Hepatocyte (in vitro differentiated cells): Measurements from ENCODE around the gene DRD3. TPM values are rescaled to one million over a fixed set of nuclear protein-coding genes. Genes with fewer than 3 reads are reported as not detected.

Experiments
- DNase-seq: peaks from one replicate; pipeline ENCODE4 v3.0.0-alpha.2; 2016; ENCODE audit warnings: low spot score
- H2AFZ ChIP-seq: fragments of 200-600 bp; sonication (generic); 2 replicates; pipeline ENCODE4 v1.6.0; 2016; ENCODE audit warnings: antibody characterized with exemption, mild to moderate bottlenecking
- H3K27ac ChIP-seq: fragments of 200-600 bp; sonication (generic); 2 replicates; pipeline ENCODE4 v1.5.1; 2016; ENCODE audit warnings: mild to moderate bottlenecking
- H3K27me3 ChIP-seq: fragments of 200-600 bp; sonication (generic); 2 replicates; pipeline ENCODE4 v1.6.1; 2016
- H3K36me3 ChIP-seq: fragments of 200-600 bp; sonication (generic); replicated peaks from 2 replicates; pipeline ENCODE4 v1.5.1; 2016; ENCODE audit warnings: low read depth; ENCODE audit not compliant: insufficient read depth
- H3K4me1 ChIP-seq: fragments of 200-600 bp; sonication (generic); 2 replicates; pipeline ENCODE4 v1.5.1; 2016; ENCODE audit warnings: mild to moderate bottlenecking, moderate library complexity; ENCODE audit not compliant: insufficient read depth
- H3K4me2 ChIP-seq: fragments of 200-600 bp; sonication (generic); 2 replicates; pipeline ENCODE4 v1.6.0; 2016
- H3K4me3 ChIP-seq: fragments of 200-600 bp; sonication (generic); 2 replicates; pipeline ENCODE4 v1.5.1; 2016; ENCODE audit warnings: mild to moderate bottlenecking
- H3K79me2 ChIP-seq: fragments of 200-600 bp; sonication (generic); 2 replicates; pipeline ENCODE4 v1.6.0; 2017; ENCODE audit warnings: mild to moderate bottlenecking
- H3K9me2 ChIP-seq: fragments of 200-600 bp; sonication (generic); replicated peaks from 2 replicates; pipeline ENCODE4 v1.6.0; 2017; ENCODE audit warnings: mild to moderate bottlenecking; ENCODE audit not compliant: insufficient read depth
- H3K9me3 ChIP-seq: fragments of 200-600 bp; sonication (generic); 2 replicates; pipeline ENCODE4 v1.5.1; 2016; ENCODE audit warnings: low read depth, mild to moderate bottlenecking
- H4K20me1 ChIP-seq: fragments of 200-600 bp; sonication (generic); 2 replicates; pipeline ENCODE4 v1.6.0; 2016; ENCODE audit warnings: mild to moderate bottlenecking; ENCODE audit not compliant: insufficient read depth, poor library complexity, severe bottlenecking
- EZH2 ChIP-seq: fragments of 200-600 bp; sonication (generic); IDR thresholded peaks from 2 replicates; pipeline ENCODE4 v1.6.1; 2016; ENCODE audit warnings: antibody characterized with exemption, mild to moderate bottlenecking, borderline replicate concordance
- EZH2phosphoT487 ChIP-seq: fragments of 200-600 bp; sonication (generic); IDR thresholded peaks from one replicate; pipeline ENCODE4 v1.6.1; 2018; ENCODE audit warnings: antibody characterized with exemption, mild to moderate bottlenecking, low read depth, moderate library complexity; ENCODE audit not compliant: unreplicated experiment, severe bottlenecking
- WGBS: methylation state at CpG from one replicate; pipeline ENCODE4 v1.1.6; 2016; ENCODE audit warnings: low lambda C conversion rate; ENCODE audit errors: missing lambda C conversion rate; 5-methylcytosine and 5-hydroxymethylcytosine counted together
- polyA plus RNA-seq: library from polyadenylated mRNA; unstranded; fragments of >200 nt; fragmentation: Nextera tagmentation; extraction: Ambion mirVana; gene quantifications from 2 replicates; pipeline ENCODE4 v1.2.1, GENCODE V29; 2016
- total RNA-seq: library from RNA; depleted of rRNA; stranded (reverse); fragments of >200 nt; gene quantifications from 2 replicates; pipeline ENCODE4 v1.2.3, GENCODE V29; 2014
- TF ChIP-seq, protein P1 (sequence below): fragments of 200-600 bp; sonication (generic); IDR thresholded peaks from 2 replicates; pipeline ENCODE4 v1.5.1; 2016; ENCODE audit warnings: antibody characterized with exemption, mild to moderate bottlenecking; ENCODE audit not compliant: poor library complexity

DRD3 gene
- total and polyA plus RNA-seq, 2 experiments from 2014 or later, result not detected

DNA sequence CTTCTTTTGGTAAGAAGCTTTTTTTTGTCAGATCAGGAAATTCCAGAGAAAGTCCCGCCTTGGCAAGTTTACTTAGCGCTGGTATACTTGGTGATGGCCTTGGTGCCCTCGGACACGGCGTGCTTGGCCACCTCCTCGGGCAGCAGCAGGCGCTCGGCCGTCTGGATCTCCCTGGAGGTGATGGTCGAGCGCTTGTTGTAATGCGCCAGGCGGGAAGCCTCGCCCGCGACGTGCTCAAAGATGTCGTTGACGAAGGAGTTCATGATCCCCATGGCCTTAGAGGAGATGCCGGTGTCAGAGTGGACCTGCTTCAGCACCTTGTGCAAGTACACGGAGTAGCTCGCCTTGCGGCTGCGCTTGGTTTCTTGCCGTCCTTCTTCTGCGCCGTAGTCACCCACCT is 75.7 kb downstream of the DRD3 start:
- H3K4me3 ChIP-seq, result no peak overlapping the region
- TF ChIP-seq EZH2 (no peak), EZH2phosphoT487 (no peak)
- TF ChIP-seq, protein P1, sequence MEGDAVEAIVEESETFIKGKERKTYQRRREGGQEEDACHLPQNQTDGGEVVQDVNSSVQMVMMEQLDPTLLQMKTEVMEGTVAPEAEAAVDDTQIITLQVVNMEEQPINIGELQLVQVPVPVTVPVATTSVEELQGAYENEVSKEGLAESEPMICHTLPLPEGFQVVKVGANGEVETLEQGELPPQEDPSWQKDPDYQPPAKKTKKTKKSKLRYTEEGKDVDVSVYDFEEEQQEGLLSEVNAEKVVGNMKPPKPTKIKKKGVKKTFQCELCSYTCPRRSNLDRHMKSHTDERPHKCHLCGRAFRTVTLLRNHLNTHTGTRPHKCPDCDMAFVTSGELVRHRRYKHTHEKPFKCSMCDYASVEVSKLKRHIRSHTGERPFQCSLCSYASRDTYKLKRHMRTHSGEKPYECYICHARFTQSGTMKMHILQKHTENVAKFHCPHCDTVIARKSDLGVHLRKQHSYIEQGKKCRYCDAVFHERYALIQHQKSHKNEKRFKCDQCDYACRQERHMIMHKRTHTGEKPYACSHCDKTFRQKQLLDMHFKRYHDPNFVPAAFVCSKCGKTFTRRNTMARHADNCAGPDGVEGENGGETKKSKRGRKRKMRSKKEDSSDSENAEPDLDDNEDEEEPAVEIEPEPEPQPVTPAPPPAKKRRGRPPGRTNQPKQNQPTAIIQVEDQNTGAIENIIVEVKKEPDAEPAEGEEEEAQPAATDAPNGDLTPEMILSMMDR, result no peak
- no peaks in the 10 kb centered on the region for H3K36me3 ChIP-seq
- no peak overlapping the region for H2AFZ ChIP-seq
- no peaks in the 10 kb centered on the region for H4K20me1 ChIP-seq
- no peaks in the 10 kb centered on the region for H3K9me2 ChIP-seq
- no peak overlapping the region for H3K4me2 ChIP-seq
- H3K27me3 ChIP-seq, result no peaks in the 10 kb centered on the region
- H3K4me1 ChIP-seq, result no peaks in the 10 kb centered on the region
- DNase-seq, result no peak
- WGBS, result 94% methylated on average over 27 of the region's 27 CpGs
- no peaks in the 10 kb centered on the region for H3K79me2 ChIP-seq
- H3K9me3 ChIP-seq, result no peaks in the 10 kb centered on the region
- no peak overlapping the region for H3K27ac ChIP-seq

DNA sequence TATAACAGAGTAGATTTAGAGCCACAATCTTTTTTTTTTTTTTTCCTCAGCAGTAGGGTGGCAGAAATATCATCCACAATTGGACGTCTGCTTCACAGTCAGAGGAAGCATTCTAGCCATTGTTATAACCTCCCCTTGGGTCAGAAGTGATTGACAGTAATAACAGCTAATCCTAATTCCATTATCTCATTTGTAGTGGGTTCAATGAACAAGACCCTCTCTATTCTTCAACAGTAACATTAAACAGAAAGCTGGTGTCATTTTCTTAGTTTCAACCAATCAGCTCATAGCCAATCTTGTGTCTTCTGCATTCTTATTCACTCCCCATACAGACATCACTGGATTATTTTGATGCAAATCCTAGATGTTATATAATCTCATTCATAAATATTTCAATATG is 77.8 kb downstream of the DRD3 start:
- TF ChIP-seq EZH2phosphoT487, result no peak
- TF ChIP-seq, protein P1, result no peak
- no peak for TF ChIP-seq EZH2
- no peaks in the 10 kb centered on the region for H4K20me1 ChIP-seq
- H3K79me2 ChIP-seq, result no peaks in the 10 kb centered on the region
- WGBS, result 64% methylated on average over 1 of the region's 1 CpG
- no peaks in the 10 kb centered on the region for H3K36me3 ChIP-seq
- no peaks in the 10 kb centered on the region for H3K9me2 ChIP-seq
- no peaks in the 10 kb centered on the region for H3K27me3 ChIP-seq
- H3K4me2 ChIP-seq, result no peak overlapping the region
- DNase-seq, result no peak
- H3K4me3 ChIP-seq, result no peak overlapping the region
- H3K4me1 ChIP-seq, result no peaks in the 10 kb centered on the region
- H3K9me3 ChIP-seq, result no peaks in the 10 kb centered on the region
- no peak overlapping the region for H3K27ac ChIP-seq
- H2AFZ ChIP-seq, result no peak overlapping the region

DNA sequence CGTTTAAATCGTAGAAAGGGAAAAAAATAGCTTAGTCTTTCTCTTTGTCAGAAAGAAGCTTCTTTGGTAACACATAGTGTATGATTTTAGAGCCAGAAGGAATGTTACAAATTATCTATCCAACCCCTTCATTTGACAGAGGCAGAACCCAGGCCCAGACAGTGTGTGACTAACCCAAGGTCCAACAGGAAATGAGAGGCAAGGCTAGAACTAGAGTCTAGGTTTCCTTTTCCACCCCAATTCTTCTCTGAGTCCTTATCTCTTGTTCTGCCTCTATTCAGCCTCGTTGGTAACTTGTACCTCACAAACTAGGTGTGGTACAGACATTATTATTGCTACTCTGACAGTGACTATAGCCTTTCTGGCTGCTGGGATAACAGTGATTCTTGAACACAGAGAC is 83.1 kb downstream of the DRD3 start:
- H3K4me3 ChIP-seq, result no peak overlapping the region
- H4K20me1 ChIP-seq, result no peaks in the 10 kb centered on the region
- H3K9me3 ChIP-seq, result no peaks in the 10 kb centered on the region
- WGBS, result 76% methylated on average over 3 of the region's 3 CpGs
- no peak for DNase-seq
- H3K9me2 ChIP-seq, result no peaks in the 10 kb centered on the region
- no peaks in the 10 kb centered on the region for H3K4me1 ChIP-seq
- no peak for TF ChIP-seq EZH2
- TF ChIP-seq EZH2phosphoT487, result no peak
- TF ChIP-seq, protein P1, result no peak
- no peaks in the 10 kb centered on the region for H3K36me3 ChIP-seq
- H3K27ac ChIP-seq, result no peak overlapping the region
- H3K27me3 ChIP-seq, result peaks cover 4% of the 10 kb centered on the region
- no peaks in the 10 kb centered on the region for H3K79me2 ChIP-seq
- H2AFZ ChIP-seq, result no peak overlapping the region
- H3K4me2 ChIP-seq, result no peak overlapping the region

DNA sequence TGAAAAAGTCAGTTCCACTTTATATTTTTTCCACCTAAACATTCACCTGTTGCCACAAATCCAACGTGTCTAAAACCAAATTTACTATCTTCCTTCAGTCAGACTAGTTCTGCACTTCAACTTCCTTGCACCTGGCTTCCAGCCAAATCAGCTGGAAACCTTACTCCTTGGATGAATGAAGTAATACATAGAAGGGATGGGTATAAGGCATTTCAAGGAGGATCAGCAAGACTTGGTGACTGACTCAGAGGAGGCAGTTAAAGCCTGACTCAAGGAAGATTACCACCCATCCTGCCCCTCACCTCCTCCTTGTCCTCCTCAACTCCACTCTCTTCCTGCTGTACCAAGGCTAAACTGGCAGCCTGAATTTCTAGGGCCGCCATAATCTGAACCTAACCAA is 85.3 kb downstream of the DRD3 start:
- TF ChIP-seq EZH2phosphoT487 (no peak), EZH2 (no peak)
- TF ChIP-seq, protein P1, result no peak
- H3K36me3 ChIP-seq, result no peaks in the 10 kb centered on the region
- no peak overlapping the region for H3K4me3 ChIP-seq
- H4K20me1 ChIP-seq, result no peaks in the 10 kb centered on the region
- peak; percentile 33 for DNase-seq
- H3K27me3 ChIP-seq, result peaks cover 4% of the 10 kb centered on the region
- H3K27ac ChIP-seq, result no peak overlapping the region
- 76% methylated on average over 2 of the region's 2 CpGs for WGBS
- no peaks in the 10 kb centered on the region for H3K4me1 ChIP-seq
- no peaks in the 10 kb centered on the region for H3K79me2 ChIP-seq
- H2AFZ ChIP-seq, result no peak overlapping the region
- H3K9me3 ChIP-seq, result no peaks in the 10 kb centered on the region
- H3K9me2 ChIP-seq, result no peaks in the 10 kb centered on the region
- no peak overlapping the region for H3K4me2 ChIP-seq
